K562 (cell line): ENCODE data around the gene KCTD19. TPM values are rescaled to one million over a fixed set of nuclear protein-coding genes. Genes with fewer than 3 reads are reported as not detected.
A peak's percentile ranks its signal among the peaks of the same experiment; 100 is the strongest.

Experiments used
- ATAC-seq: fragments of 200-7000 bp; cut with Tn5 transposase; 3 replicates; pipeline ENCODE4 v1.9.1; 2020; ENCODE audit warnings: moderate library complexity
- BruUV-seq: library from RNA; stranded (reverse); fragments of 400-500 nt; replicated peaks from 2 replicates; lab custom pipeline; 2021; lab: Mats Ljungman, UMichigan
- CTCF ChIA-PET: fragments of 300-600 bp; formaldehyde crosslinking; extraction: SDS; loops from one replicate; lab custom pipeline; 2021; ENCODE audit warnings: low intra/inter-chr PET ratio; lab: Yijun Ruan, JAX
- POLR2A ChIA-PET: fragments of 300-600, 350-650 bp; sonication (Branson Sonifier 250); formaldehyde crosslinking; extraction: SDS; loops from one replicate; lab custom pipeline; 2021; ENCODE audit warnings: antibody characterized with exemption, inconsistent platforms; lab: Yijun Ruan, JAX
- DNase-seq, 4 experiments: peaks; one replicate each; pipeline versions ENCODE4 v3.0.0 to v3.0.0-alpha.2; 2011 to 2018; ENCODE audit warnings: low spot score in 3 of 4, mixed read lengths in 3 of 4; ENCODE audit errors: extremely low read depth in 1 of 4
- FAIRE-seq: peaks from 2 replicates; lab custom pipeline; 2011; peaks lifted over from hg19 to GRCh38; lab: Jason Lieb, UNC
- H2AFZ ChIP-seq: 2 replicates; pipeline ENCODE4 v1.6.0; 2011; ENCODE audit warnings: low read depth, low read length, control low read depth, inconsistent platforms
- H3K27ac ChIP-seq: fragments of 200-600 bp; 3 replicates; pipeline ENCODE4 v1.8.0; 2011; ENCODE audit warnings: low read depth, mild to moderate bottlenecking, control low read depth, inconsistent platforms, low read length, moderate library complexity, mixed read lengths; ENCODE audit errors: extremely low read depth
- H3K27me3 ChIP-seq, 2 experiments: fragments of 300-600 bp in 1 of 2; 2 replicates in 1 of 2; 3 replicates in 1 of 2; pipeline versions ENCODE4 v1.6.0 to v1.8.0; 2011; ENCODE audit warnings: inconsistent platforms in 2 of 2, low read length in 2 of 2, mild to moderate bottlenecking in 1 of 2, mixed read lengths in 1 of 2, moderate library complexity in 1 of 2; ENCODE audit not compliant: control insufficient read depth in 2 of 2, insufficient read depth in 2 of 2
- H3K36me3 ChIP-seq: fragments of 300-600 bp; 3 replicates; pipeline ENCODE4 v1.8.0; 2011; ENCODE audit warnings: mild to moderate bottlenecking, low read length, inconsistent platforms; ENCODE audit not compliant: control insufficient read depth, insufficient read depth
- H3K4me1 ChIP-seq, 2 experiments: fragments of 200-600 bp in 1 of 2; replicated peaks in 1 of 2; 2 replicates in 1 of 2; 3 replicates in 1 of 2; pipeline versions ENCODE4 v1.5.1 to v1.8.0; 2011; ENCODE audit warnings: inconsistent platforms in 2 of 2, low read length in 2 of 2, mild to moderate bottlenecking in 1 of 2, mixed read lengths in 1 of 2, moderate library complexity in 1 of 2; ENCODE audit not compliant: control insufficient read depth in 2 of 2, insufficient read depth in 2 of 2
- H3K4me2 ChIP-seq: 2 replicates; pipeline ENCODE4 v1.6.1; 2011; ENCODE audit warnings: low read length, control low read depth, inconsistent platforms, mixed read lengths; ENCODE audit not compliant: insufficient read depth
- H3K4me3 ChIP-seq: fragments of 200-600 bp; sonication (generic), shearing (Covaris generic); 2 replicates; pipeline ENCODE4 v1.5.1; 2016; ENCODE audit warnings: control low read depth, inconsistent platforms
- H3K79me2 ChIP-seq: fragments of 200-600 bp; 3 replicates; pipeline ENCODE4 v1.8.0; 2011; ENCODE audit warnings: low read length, inconsistent platforms; ENCODE audit not compliant: control insufficient read depth, insufficient read depth
- H3K9ac ChIP-seq, 2 experiments: 2 replicates each; pipeline versions ENCODE4 v1.6.0 to v1.6.1; 2011; ENCODE audit warnings: low read depth in 2 of 2, low read length in 2 of 2, control low read depth in 1 of 2, inconsistent platforms in 1 of 2, mild to moderate bottlenecking in 1 of 2, mixed read lengths in 1 of 2; ENCODE audit not compliant: insufficient read depth in 1 of 2
- H3K9me1 ChIP-seq: one replicate; pipeline ENCODE4 v1.6.0; 2011; ENCODE audit warnings: inconsistent platforms, mild to moderate bottlenecking, low read length, moderate library complexity; ENCODE audit not compliant: control insufficient read depth, insufficient read depth
- H3K9me3 ChIP-seq: replicated peaks from 2 replicates; pipeline ENCODE4 v1.5.1; 2011; ENCODE audit warnings: low read depth, low read length, inconsistent platforms; ENCODE audit not compliant: control insufficient read depth, insufficient read depth
- H4K20me1 ChIP-seq: replicated peaks from 2 replicates; pipeline ENCODE4 v1.6.1; 2011; ENCODE audit warnings: low read length, inconsistent platforms, mixed read lengths; ENCODE audit not compliant: control insufficient read depth, insufficient read depth
- ATF4 ChIP-seq: fragments of 450-650 bp; formaldehyde crosslinking; IDR thresholded peaks from 2 replicates; pipeline ENCODE4 v1.4.0; 2022; ENCODE audit warnings: mild to moderate bottlenecking, moderate library complexity
- ATF7 ChIP-seq: fragments of 450-650 bp; IDR thresholded peaks from 2 replicates; pipeline ENCODE4 v1.7.1; 2014; ENCODE audit warnings: mild to moderate bottlenecking, moderate library complexity
- C11orf30 ChIP-seq: fragments of 450-650 bp; IDR thresholded peaks from 2 replicates; pipeline ENCODE4 v1.6.1; 2016; ENCODE audit warnings: low read depth, mild to moderate bottlenecking
- CXXC5 ChIP-seq: fragments of 250-450 bp; sonication (Bioruptor Pico); IDR thresholded peaks from 2 replicates; pipeline ENCODE4 v1.8.0; 2022; ENCODE audit warnings: inconsistent platforms, mild to moderate bottlenecking, moderate library complexity
- FOSL1 ChIP-seq: fragments of 200-800 bp; sonication (Bioruptor generic); conservative IDR thresholded peaks from 2 replicates; pipeline ENCODE4 v1.6.1; 2016; ENCODE audit warnings: missing genetic modification characterization, missing compliant biosample characterization
- GABPA ChIP-seq: fragments of 200-800 bp; sonication (Bioruptor generic); conservative IDR thresholded peaks from 2 replicates; pipeline ENCODE4 v1.6.1; 2016; ENCODE audit warnings: low read depth, missing genetic modification characterization, missing compliant biosample characterization
- GTF2B ChIP-seq: IDR thresholded peaks from 2 replicates; pipeline ENCODE4 v1.6.1; 2011; ENCODE audit not compliant: insufficient read length; ENCODE audit errors: extremely low read depth
- HLTF ChIP-seq: fragments of 450-650 bp; IDR thresholded peaks from 2 replicates; pipeline ENCODE4 v1.6.1; 2016
- KLF16 ChIP-seq: IDR thresholded peaks from 2 replicates; pipeline ENCODE4 v1.6.1; 2016; ENCODE audit warnings: antibody characterized with exemption
- MCM5 ChIP-seq: fragments of 450-650 bp; IDR thresholded peaks from 2 replicates; pipeline ENCODE4 v1.6.1; 2016; ENCODE audit warnings: low read depth
- MXI1 ChIP-seq: IDR thresholded peaks from 2 replicates; pipeline ENCODE4 v1.6.1; 2011; ENCODE audit warnings: low read depth, mild to moderate bottlenecking, improper control_type of control experiment, low read length
- NR4A1 ChIP-seq, 2 experiments: fragments of 250-450 bp in 1 of 2; fragments of 450-650 bp in 1 of 2; sonication (Bioruptor Pico) in 1 of 2; IDR thresholded peaks; 2 replicates each; pipeline versions ENCODE4 v1.4.0 to v1.6.1; 2016 to 2020; ENCODE audit warnings: mild to moderate bottlenecking in 2 of 2, missing compliant biosample characterization in 1 of 2, missing genetic modification characterization in 1 of 2, moderate library complexity in 1 of 2
- RBM34 ChIP-seq: fragments of 200-400 bp; formaldehyde crosslinking; IDR thresholded peaks from 2 replicates; pipeline ENCODE4 v1.6.1; 2018; ENCODE audit warnings: low read length, borderline replicate concordance; ENCODE audit not compliant: insufficient read depth
- SIRT6 ChIP-seq: IDR thresholded peaks from one replicate; pipeline ENCODE4 v1.6.1; 2012; ENCODE audit warnings: low read depth, mild to moderate bottlenecking, control low read depth, inconsistent platforms, low read length, moderate library complexity
- ZBTB34 ChIP-seq: fragments of 250-450 bp; sonication (Bioruptor Pico); IDR thresholded peaks from 2 replicates; pipeline ENCODE4 v1.8.0; 2021; ENCODE audit warnings: mild to moderate bottlenecking, moderate library complexity
- ZNF165 ChIP-seq: fragments of 250-450 bp; sonication (Bioruptor Pico); IDR thresholded peaks from 2 replicates; pipeline ENCODE4 v1.4.0; 2020; ENCODE audit warnings: borderline replicate concordance
- ZNF224 ChIP-seq: sonication (generic); formaldehyde crosslinking; IDR thresholded peaks from 2 replicates; pipeline ENCODE4 v1.8.0; 2022; ENCODE audit warnings: mild to moderate bottlenecking, missing genetic modification reagents
- ZNF239 ChIP-seq: fragments of 250-450 bp; sonication (Bioruptor Pico); IDR thresholded peaks from 2 replicates; pipeline ENCODE4 v1.4.0; 2020; ENCODE audit warnings: mild to moderate bottlenecking
- ZNF3 ChIP-seq: fragments of 250-450 bp; sonication (Bioruptor Pico); IDR thresholded peaks from 2 replicates; pipeline ENCODE4 v1.5.0; 2021; ENCODE audit warnings: mild to moderate bottlenecking, moderate library complexity
- ZNF408 ChIP-seq: fragments of 250-450 bp; sonication (Bioruptor Pico); IDR thresholded peaks from 2 replicates; pipeline ENCODE4 v1.4.0; 2020; ENCODE audit warnings: low read depth, mild to moderate bottlenecking, moderate library complexity
- WGBS: fragments of 100-300 bp; shearing (Covaris generic); methylation state at CpG from one replicate; pipeline ENCODE4 v1.1.6; 2016; ENCODE audit warnings: low coverage, mixed read lengths; ENCODE audit not compliant: insufficient coverage; ENCODE audit errors: missing lambda C conversion rate; 5-methylcytosine and 5-hydroxymethylcytosine counted together
- in situ Hi-C: fragments of 300-500 bp; cut with MboI; formaldehyde crosslinking; loops from 4 replicates; pipeline ENCODE4 v1.15.0; 2018; ENCODE audit warnings: inconsistent platforms, mixed read lengths
- intact Hi-C: fragments of 100-400 bp; cut with micrococcal nuclease; formaldehyde crosslinking; loops from 2 replicates; pipeline ENCODE4 v1.14.2; 2022
- polyA plus RNA-seq, 8 experiments: library from polyadenylated mRNA; depleted of rRNA in 4 of 8; stranded (reverse) in 5 of 8; unstranded in 3 of 8; fragments of >200 nt; fragmentation: Nextera tagmentation in 2 of 8; fragmentation: Illumina TruSeq in 1 of 8; extraction: Ambion mirVana in 2 of 8; extraction: Trizol in 1 of 8; gene quantifications; 2 replicates each; pipeline versions ENCODE4 v1.2.1 to v1.2.3, GENCODE V29; 2011 to 2014; ENCODE audit warnings: inconsistent platforms in 1 of 8, missing spikeins in 1 of 8
- total RNA-seq, 7 experiments: library from RNA; depleted of rRNA in 6 of 7; stranded (reverse); fragments of >200 nt in 6 of 7; fragmentation: Illumina TruSeq in 2 of 7; extraction: Trizol in 2 of 7; gene quantifications; 2 replicates each; pipeline versions ENCODE4 v1.2.1 to v1.2.3, GENCODE V29; 2011 to 2021; ENCODE audit warnings: low replicate concordance in 1 of 7

KCTD19 gene
- total and polyA plus RNA-seq, 9 of the 15 experiments (the other 6 are each of a cell fraction or from before 2014, with no cell fraction given), result 0.03 to 0.91 (median 0.22) TPM; not detected in 2

DNA sequence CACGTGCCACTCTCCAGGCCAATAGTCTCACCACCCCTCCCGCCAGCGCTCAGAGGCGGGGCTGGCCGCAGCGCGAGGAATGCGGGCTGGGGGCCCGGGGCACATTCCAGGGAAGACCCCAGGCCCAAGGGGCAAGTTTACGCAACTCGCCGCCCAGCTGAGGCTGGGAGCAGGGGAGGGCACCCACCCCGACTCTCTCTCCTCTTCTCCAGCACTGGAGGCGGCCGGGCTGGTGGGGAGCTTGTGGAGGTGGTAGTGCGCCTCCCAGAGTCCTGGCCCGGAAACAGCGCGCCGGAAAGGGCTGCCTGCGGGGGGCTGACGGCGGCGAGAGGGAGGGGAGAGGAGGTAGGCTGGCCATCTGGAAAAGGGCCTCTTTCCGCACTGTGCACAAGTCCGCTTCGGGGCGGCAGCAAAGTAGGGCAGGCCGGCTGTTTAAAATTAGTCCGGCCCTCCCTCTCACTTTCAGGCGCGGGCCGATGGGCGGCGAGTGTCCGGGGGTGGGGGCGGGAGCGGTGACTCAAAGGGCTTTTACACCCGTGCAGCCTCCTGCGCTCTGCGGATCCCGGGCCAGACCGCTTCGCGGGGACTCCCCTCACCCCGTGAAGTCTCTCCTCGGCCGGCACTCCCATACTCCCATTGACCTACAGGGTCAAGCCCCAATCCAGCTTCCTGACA is 80.3 kb downstream of the KCTD19 start:
- peak overlapping the region; percentile 79 to 96 for H3K9ac ChIP-seq
- H2AFZ ChIP-seq, result peak overlapping the region; percentile 82
- no TSS peak for BruUV-seq
- FAIRE-seq (no peak), ATAC-seq (peak; percentile 75), DNase-seq (peak; percentile 58 to 87 (median 68))
- intact Hi-C loops (loop anchor here (1.0 to 10.0 kb wide), 5 partner anchors 53 to 294 kb away; partner anchors contain the start of genes CBFB, E2F4 and MATCAP1), in situ Hi-C loops (no loop called here)
- peak overlapping the region; percentile 68 for H3K27ac ChIP-seq
- H4K20me1 ChIP-seq, result no peaks in the 10 kb centered on the region
- no peaks in the 10 kb centered on the region for H3K27me3 ChIP-seq
- no peaks in the 10 kb centered on the region for H3K9me3 ChIP-seq
- ChIA-PET CTCF (interaction anchor here (0.6 to 1.2 kb wide), 2 partner anchors 61 to 91 kb away, joined by 3 to 4 read pairs; no protein-coding TSS in a partner anchor), POLR2A (interaction anchor here (0.6 to 2.3 kb wide), 6 partner anchors 10 to 375 kb away, joined by 3 to 10 read pairs (median 4); partner anchors contain the start of gene TMEM208)
- peaks cover 60 to 79% of the 10 kb centered on the region in 2 experiments for H3K4me1 ChIP-seq
- 2% methylated on average over 24 of the region's 48 CpGs for WGBS
- peak overlapping the region; percentile 88 for H3K4me3 ChIP-seq
- H3K9me1 ChIP-seq, result no peaks in the 10 kb centered on the region
- peak overlapping the region; percentile 91 for H3K4me2 ChIP-seq
- peaks cover 25% of the 10 kb centered on the region; the same call in 2 of the 3 replicates for H3K36me3 ChIP-seq
- peaks cover 59% of the 10 kb centered on the region for H3K79me2 ChIP-seq
- peak; percentile 28; the same call in 1 of the 2 replicates for TF ChIP-seq KLF16
- no peak for TF ChIP-seq ZNF408 (CRISPR knock-in tag)
- TF ChIP-seq NR4A1 (CRISPR knock-in tag; IDR thresholded peaks at IDR 0.05), result no peak
- TF ChIP-seq NR4A1 (tag; IDR thresholded peaks at IDR 0.05), result peak; percentile 76
- no peak for TF ChIP-seq GTF2B
- TF ChIP-seq MCM5, result no peak
- TF ChIP-seq GABPA (tag), result peak; percentile 82
- no peak for TF ChIP-seq HLTF
- peak; percentile 77 for TF ChIP-seq CXXC5 (CRISPR knock-in tag)
- peak; percentile 68; the same call in 1 of the 2 replicates for TF ChIP-seq ZNF224
- no peak for TF ChIP-seq ZNF3
- peak; percentile 55; the same call in 1 of the 2 replicates for TF ChIP-seq MXI1
- no peak for TF ChIP-seq ATF4 (CRISPR knock-in tag)
- TF ChIP-seq ZNF239, result no peak
- peak; percentile 75 for TF ChIP-seq FOSL1 (tag)
- TF ChIP-seq ZNF165, result no peak
- no peak for TF ChIP-seq RBM34
- no peak for TF ChIP-seq SIRT6
- TF ChIP-seq C11orf30, result no peak; the same call in 1 of the 2 replicates
- no peak for TF ChIP-seq ZBTB34 (CRISPR knock-in tag)
- TF ChIP-seq ATF7, result peak; percentile 67; the same call in 1 of the 2 replicates
